AG04449 (cell line): ENCODE results near the gene WDR70.
"Not testable (repeated sequence)": the region's sequence is repeated elsewhere in the genome, so short reads cannot be mapped to it uniquely, and the experiment has no call there.

Source experiments
- CTCF ChIA-PET: fragments of 350-600 bp; formaldehyde crosslinking; extraction: SDS; loops from one replicate; lab custom pipeline; 2021; ENCODE audit warnings: antibody characterized with exemption; lab: Yijun Ruan, JAX
- POLR2A ChIA-PET: fragments of 400-600, 350-600 bp; formaldehyde crosslinking; extraction: SDS; loops from one replicate; lab custom pipeline; 2020; ENCODE audit warnings: antibody characterized with exemption, inconsistent platforms; lab: Yijun Ruan, JAX
- DNase-seq: peaks from one replicate; pipeline ENCODE4 v3.0.0-alpha.2; 2010; ENCODE audit warnings: low read depth, low spot score
- H3K4me3 ChIP-seq: 2 replicates; pipeline ENCODE4 v1.5.1; 2011; ENCODE audit warnings: low read depth, mild to moderate bottlenecking, control low read depth, low read length
- TF ChIP-seq, protein P1 (sequence below): IDR thresholded peaks from one replicate; pipeline ENCODE4 v1.5.1; 2011; ENCODE audit warnings: mild to moderate bottlenecking, moderate library complexity, low read length, control low read depth, inconsistent platforms; ENCODE audit not compliant: insufficient read depth; ENCODE audit errors: missing control alignments

Gene WDR70

DNA sequence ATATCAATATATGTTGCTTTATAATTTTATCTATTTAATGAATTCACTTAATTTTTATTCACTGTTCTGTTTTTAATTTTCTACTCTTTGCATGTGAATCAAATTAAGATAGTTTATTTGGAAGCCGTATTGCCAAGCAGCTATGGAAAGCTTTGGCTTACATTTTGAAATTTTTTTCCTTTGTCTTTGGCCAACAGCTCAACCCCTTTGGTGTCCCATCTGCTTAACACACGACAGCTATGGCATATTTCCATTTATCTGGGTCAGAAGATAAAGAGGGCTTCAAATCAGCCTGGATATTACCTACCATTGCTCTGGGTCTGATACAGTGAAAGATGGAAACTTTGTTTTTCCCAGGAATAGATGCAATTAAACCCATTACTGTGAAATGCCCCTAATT lies 201.0 kb downstream of the WDR70 start:
- POLR2A ChIA-PET = no interaction called here
- DNase-seq = no peak
- CTCF ChIA-PET = no interaction called here

DNA sequence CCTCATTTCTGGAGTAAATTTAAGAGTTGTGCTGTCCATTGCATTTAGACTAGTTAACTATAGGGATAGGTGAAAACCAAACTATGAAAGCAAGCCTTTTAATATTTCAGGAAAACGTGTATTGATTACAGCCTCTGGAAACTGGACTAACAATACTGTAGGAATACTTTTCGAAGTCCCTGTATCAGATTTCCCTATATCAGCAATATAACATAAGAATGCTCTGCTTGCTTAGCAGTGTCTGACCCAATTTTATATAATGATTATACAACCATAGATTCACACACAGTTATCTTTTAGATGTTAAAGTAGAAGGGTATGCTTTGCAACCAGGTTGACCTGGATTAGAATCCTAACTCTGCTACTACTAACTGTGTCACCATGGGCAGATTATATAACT lies 203.1 kb downstream of the WDR70 start:
- CTCF ChIA-PET = no interaction called here
- DNase-seq = no peak
- H3K4me3 ChIP-seq = no peak overlapping the region
- POLR2A ChIA-PET = no interaction called here
- TF ChIP-seq, protein P1, sequence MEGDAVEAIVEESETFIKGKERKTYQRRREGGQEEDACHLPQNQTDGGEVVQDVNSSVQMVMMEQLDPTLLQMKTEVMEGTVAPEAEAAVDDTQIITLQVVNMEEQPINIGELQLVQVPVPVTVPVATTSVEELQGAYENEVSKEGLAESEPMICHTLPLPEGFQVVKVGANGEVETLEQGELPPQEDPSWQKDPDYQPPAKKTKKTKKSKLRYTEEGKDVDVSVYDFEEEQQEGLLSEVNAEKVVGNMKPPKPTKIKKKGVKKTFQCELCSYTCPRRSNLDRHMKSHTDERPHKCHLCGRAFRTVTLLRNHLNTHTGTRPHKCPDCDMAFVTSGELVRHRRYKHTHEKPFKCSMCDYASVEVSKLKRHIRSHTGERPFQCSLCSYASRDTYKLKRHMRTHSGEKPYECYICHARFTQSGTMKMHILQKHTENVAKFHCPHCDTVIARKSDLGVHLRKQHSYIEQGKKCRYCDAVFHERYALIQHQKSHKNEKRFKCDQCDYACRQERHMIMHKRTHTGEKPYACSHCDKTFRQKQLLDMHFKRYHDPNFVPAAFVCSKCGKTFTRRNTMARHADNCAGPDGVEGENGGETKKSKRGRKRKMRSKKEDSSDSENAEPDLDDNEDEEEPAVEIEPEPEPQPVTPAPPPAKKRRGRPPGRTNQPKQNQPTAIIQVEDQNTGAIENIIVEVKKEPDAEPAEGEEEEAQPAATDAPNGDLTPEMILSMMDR = no peak

More for the DNA sequence above, 201.0 kb downstream of the WDR70 start:
- TF ChIP-seq, protein P1 = no peak
- no peak overlapping the region for H3K4me3 ChIP-seq

DNA sequence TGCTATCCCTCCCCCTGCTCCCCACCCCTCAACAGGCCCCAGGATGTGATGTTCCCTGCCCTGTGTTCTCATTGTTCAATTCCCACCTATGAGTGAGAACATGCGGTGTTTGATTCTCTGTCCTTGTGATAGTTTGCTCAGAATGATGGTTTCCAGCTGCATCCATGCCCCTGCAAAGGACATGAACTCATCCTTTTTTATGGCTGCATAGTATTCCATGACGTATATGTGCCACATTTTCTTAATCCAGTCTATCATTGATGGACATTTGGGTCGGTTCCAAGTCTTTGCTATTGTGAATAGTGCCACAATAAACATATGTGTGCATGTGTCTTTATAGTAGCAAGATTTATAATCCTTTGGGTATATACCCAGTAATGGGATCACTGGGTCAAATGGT lies 214.2 kb downstream of the WDR70 start:
- DNase-seq, H3K4me3 ChIP-seq, POLR2A ChIA-PET, CTCF ChIA-PET: not testable (repeated sequence)

DNA sequence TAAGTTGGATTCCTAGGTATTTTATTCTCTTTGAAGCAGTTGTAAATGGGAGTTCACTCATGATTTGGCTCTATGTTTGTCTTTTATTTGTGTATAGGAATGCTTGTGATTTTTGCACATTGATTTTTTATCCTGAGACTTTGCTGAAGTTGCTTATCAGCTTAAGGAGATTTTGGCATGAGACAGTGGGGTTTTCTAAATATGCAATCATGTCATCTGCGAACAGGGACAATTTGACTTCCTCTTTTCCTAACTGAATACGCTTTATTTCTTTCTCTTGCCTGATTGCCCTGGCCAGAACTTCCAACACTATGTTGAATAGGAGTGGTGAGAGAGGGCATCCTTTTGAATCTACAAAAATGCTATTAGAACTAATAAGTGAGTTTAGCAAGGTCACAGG lies 215.7 kb downstream of the WDR70 start:
- CTCF ChIA-PET, H3K4me3 ChIP-seq, POLR2A ChIA-PET, DNase-seq: not testable (repeated sequence)

DNA sequence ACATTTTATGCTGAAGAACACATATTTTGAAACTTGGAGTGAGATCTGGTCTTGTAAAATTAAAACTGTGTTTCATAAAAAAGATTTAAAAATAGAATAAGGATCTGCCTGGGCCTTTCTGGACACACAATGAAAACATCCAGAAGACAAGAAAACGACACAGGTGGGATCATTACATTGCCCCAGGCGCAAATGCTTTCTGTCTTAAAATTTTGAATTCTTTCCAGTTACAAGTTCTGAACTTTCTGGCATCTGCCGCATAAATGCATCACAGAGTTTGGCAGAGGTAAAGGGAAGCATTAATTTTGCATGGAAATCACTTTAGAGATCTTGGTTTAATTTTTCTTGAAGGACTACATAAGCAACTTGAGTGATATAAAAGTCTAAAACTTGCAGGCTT lies 219.6 kb downstream of the WDR70 start:
- ChIA-PET CTCF (no interaction called here), POLR2A (no interaction called here)
- no peak for DNase-seq
- TF ChIP-seq, protein P1 = no peak
- no peak overlapping the region for H3K4me3 ChIP-seq

DNA sequence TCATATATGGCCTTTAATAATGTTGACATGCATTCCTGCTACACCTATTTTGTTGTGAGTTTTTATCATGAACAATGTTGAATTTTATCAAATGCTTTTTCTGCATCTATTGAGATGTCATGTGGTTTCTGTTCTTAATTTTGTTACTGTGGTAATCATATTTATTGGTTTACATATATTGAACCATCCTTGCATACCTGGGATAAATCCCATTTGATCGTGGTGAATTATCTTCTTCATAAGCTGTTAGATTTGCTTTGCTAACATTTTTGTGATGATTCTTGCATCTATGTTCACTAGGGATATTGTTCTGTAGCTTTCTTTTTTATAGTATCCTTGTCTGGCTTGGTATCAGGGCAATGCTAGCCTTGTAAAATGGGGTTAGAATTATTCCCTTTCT lies 222.0 kb downstream of the WDR70 start:
- H3K4me3 ChIP-seq = no peak overlapping the region
- ChIA-PET POLR2A (no interaction called here), CTCF (interaction anchor here (0.9 kb wide), 1 partner anchor 9 kb away, joined by 3 read pairs; no protein-coding TSS in a partner anchor)
- TF ChIP-seq, protein P1 = no peak
- DNase-seq = no peak

DNA sequence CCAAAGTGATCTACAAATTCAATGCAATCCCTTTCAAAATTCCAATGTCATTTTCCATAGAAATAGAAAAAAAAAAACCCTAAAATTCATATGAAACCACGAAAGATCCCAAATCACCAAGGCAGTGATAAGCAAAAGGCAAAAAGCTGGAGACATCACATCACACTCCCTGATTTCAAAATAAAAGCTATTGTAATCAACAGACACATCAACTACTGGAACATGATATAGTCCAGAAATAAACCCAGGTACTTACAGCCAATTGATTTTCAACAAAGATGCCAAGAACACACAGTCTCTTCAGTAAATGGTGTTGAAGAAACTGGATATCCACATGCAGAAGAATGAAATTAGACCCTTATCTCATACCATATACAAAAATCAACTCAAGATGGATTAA lies 224.0 kb downstream of the WDR70 start:
- no peak for DNase-seq
- TF ChIP-seq, protein P1 = no peak
- CTCF ChIA-PET = no interaction called here
- POLR2A ChIA-PET = no interaction called here
- no peak overlapping the region for H3K4me3 ChIP-seq
